Chondrocyte (in vitro differentiated cells): ENCODE measurements around the gene NKIRAS2. TPM values are rescaled to one million over a fixed set of nuclear protein-coding genes. Genes with fewer than 3 reads are reported as not detected.

Source experiments
- DNase-seq: peaks from one replicate; pipeline ENCODE4 v3.0.0; 2021; ENCODE audit warnings: mixed read lengths, low spot score
- H3K27ac Mint-ChIP-seq: one replicate; pipeline ENCODE4 v1.8.0; 2021; ENCODE audit warnings: mild to moderate bottlenecking, moderate library complexity, mixed read lengths; ENCODE audit not compliant: unreplicated experiment
- H3K27me3 Mint-ChIP-seq: 2 replicates; pipeline ENCODE4 v1.8.0; 2021; ENCODE audit warnings: low read depth, mixed read lengths
- H3K36me3 Mint-ChIP-seq: 2 replicates; pipeline ENCODE4 v1.8.0; 2021; ENCODE audit warnings: low read depth, mixed read lengths
- H3K4me1 Mint-ChIP-seq: 2 replicates; pipeline ENCODE4 v1.8.0; 2021; ENCODE audit warnings: low read depth, mild to moderate bottlenecking, mixed read lengths
- H3K4me3 Mint-ChIP-seq: one replicate; pipeline ENCODE4 v1.8.0; 2021; ENCODE audit warnings: mild to moderate bottlenecking, moderate library complexity, mixed read lengths; ENCODE audit not compliant: unreplicated experiment
- H3K9me3 Mint-ChIP-seq: 2 replicates; pipeline ENCODE4 v1.8.0; 2021; ENCODE audit warnings: low read depth, mixed read lengths
- CTCF ChIP-seq: fragments of 200-600 bp; sonication (generic); IDR thresholded peaks from 2 replicates; pipeline ENCODE4 v1.5.0; 2021; ENCODE audit warnings: antibody characterized with exemption, mild to moderate bottlenecking, moderate library complexity
- total RNA-seq: library from RNA; stranded (reverse); gene quantifications from 3 replicates; pipeline ENCODE4 v1.2.1, GENCODE V29; 2021

The NKIRAS2 gene
- total RNA-seq, 1 donor from 2014 or later: 56.9 TPM

GRCh38 chr17:42045719-42046118 lies 25.8 kb downstream of the NKIRAS2 start:
- peaks cover under 1% of the 10 kb centered on the region for H3K27me3 Mint-ChIP-seq

GRCh38 chr17:42047343-42047742 lies 27.5 kb downstream of the NKIRAS2 start:
- H3K9me3 Mint-ChIP-seq: no peaks in the 10 kb centered on the region
- H3K4me1 Mint-ChIP-seq: peaks cover 9% of the 10 kb centered on the region
- H3K27me3 Mint-ChIP-seq: peaks cover 3% of the 10 kb centered on the region
- H3K36me3 Mint-ChIP-seq: no peaks in the 10 kb centered on the region
- no peak for TF ChIP-seq CTCF
- DNase-seq: no peak
- H3K27ac Mint-ChIP-seq: no peak overlapping the region
- no peak overlapping the region for H3K4me3 Mint-ChIP-seq

More at GRCh38 chr17:42045719-42046118, 25.8 kb downstream of the NKIRAS2 start:
- Mint-ChIP-seq H3K9me3 (no peaks in the 10 kb centered on the region), H3K36me3 (no peaks in the 10 kb centered on the region), H3K4me3 (no peak overlapping the region), H3K4me1 (peaks cover 4% of the 10 kb centered on the region), H3K27ac (no peak overlapping the region)
- no peak for DNase-seq
- no peak for TF ChIP-seq CTCF

GRCh38 chr17:42049834-42050392 lies 30.0 kb downstream of the NKIRAS2 start:
- no peak overlapping the region for H3K27ac Mint-ChIP-seq
- peak overlapping the region; percentile 68 for H3K4me3 Mint-ChIP-seq
- peaks cover 21% of the 10 kb centered on the region for H3K27me3 Mint-ChIP-seq
- TF ChIP-seq CTCF: no peak
- DNase-seq: no peak
- peaks cover 9% of the 10 kb centered on the region for H3K4me1 Mint-ChIP-seq
- no peaks in the 10 kb centered on the region for H3K36me3 Mint-ChIP-seq
- H3K9me3 Mint-ChIP-seq: no peaks in the 10 kb centered on the region

- peak within 1 kb of the TSS; percentile 69 for H3K4me3 Mint-ChIP-seq
- H3K9me3 Mint-ChIP-seq: no peaks in the 10 kb centered on the region
- DNase-seq: no peak
- H3K4me1 Mint-ChIP-seq: peaks cover 9% of the 10 kb centered on the region
- peak; percentile 72 for TF ChIP-seq CTCF
- peaks cover 26% of the 10 kb centered on the region for H3K27me3 Mint-ChIP-seq
- H3K36me3 Mint-ChIP-seq: no peaks in the 10 kb centered on the region
- H3K27ac Mint-ChIP-seq: no peak within 1 kb of the TSS
Observed at GRCh38 chr17:42050393-42051012, 30.6 kb downstream of the NKIRAS2 start, which contains the start of gene C17orf113. C17orf113 (minus strand) TSS chr17:42050601; CDS start chr17:42043376, 7,225 bp downstream.

GRCh38 chr17:42051013-42051400 lies 31.1 kb downstream of the NKIRAS2 start:
- Mint-ChIP-seq H3K4me1 (peaks cover 9% of the 10 kb centered on the region), H3K36me3 (no peaks in the 10 kb centered on the region), H3K27ac (no peak overlapping the region)

More at GRCh38 chr17:42051013-42051400, 31.1 kb downstream of the NKIRAS2 start:
- Mint-ChIP-seq H3K9me3 (no peaks in the 10 kb centered on the region), H3K4me3 (peak overlapping the region; percentile 69), H3K27me3 (peaks cover 26% of the 10 kb centered on the region)
- no peak for DNase-seq
- TF ChIP-seq CTCF: no peak
